SK-N-SH (cell line): ENCODE measurements around the gene DTNBP1. TPM values are rescaled to one million over a fixed set of nuclear protein-coding genes. Genes with fewer than 3 reads are reported as not detected.
A peak's percentile ranks its signal among the peaks of the same experiment; 100 is the strongest.

ENCODE experiments used
- CTCF ChIA-PET: fragments of 300-600, 350-600 bp; formaldehyde crosslinking; extraction: SDS; loops from one replicate; lab custom pipeline; 2021; lab: Yijun Ruan, JAX
- POLR2A ChIA-PET: fragments of 350-600 bp; sonication (Branson Sonifier 250); formaldehyde crosslinking; extraction: SDS; loops from one replicate; lab custom pipeline; 2020; ENCODE audit warnings: antibody characterized with exemption, inconsistent platforms; lab: Yijun Ruan, JAX
- DNase-seq: peaks from one replicate; pipeline ENCODE4 v3.0.0; 2012
- H2AFZ ChIP-seq: fragments of 200-600 bp; sonication (generic); 2 replicates; pipeline ENCODE4 v1.8.1; 2016; ENCODE audit warnings: antibody characterized with exemption, mild to moderate bottlenecking, low read depth
- H3F3A ChIP-seq: fragments of 200-600 bp; sonication (generic); replicated peaks from 2 replicates; pipeline ENCODE3; 2016; ENCODE audit warnings: antibody characterized with exemption, mild to moderate bottlenecking; ENCODE audit not compliant: insufficient read depth
- H3K27ac ChIP-seq, 2 experiments: fragments of 200-500 bp in 1 of 2; fragments of 200-600 bp in 1 of 2; sonication (Bioruptor generic) in 1 of 2; sonication (generic), shearing (Covaris generic) in 1 of 2; 2 replicates each; pipeline versions ENCODE4 v1.5.1 to v1.6.1; 2014 to 2016; ENCODE audit warnings: low read depth in 2 of 2, inconsistent platforms in 1 of 2, low read length in 1 of 2, mild to moderate bottlenecking in 1 of 2, mixed read lengths in 1 of 2
- H3K27me3 ChIP-seq: fragments of 200-600 bp; sonication (generic), shearing (Covaris generic); 2 replicates; pipeline ENCODE4 v1.6.1; 2016; ENCODE audit warnings: mixed run types; ENCODE audit not compliant: insufficient read depth
- H3K36me3 ChIP-seq, 2 experiments: fragments of 200-500 bp in 1 of 2; fragments of 200-600 bp in 1 of 2; sonication (Bioruptor generic) in 1 of 2; sonication (generic) in 1 of 2; replicated peaks in 1 of 2; 2 replicates each; pipeline versions ENCODE3 to v1.5.1; 2014 to 2016; ENCODE audit warnings: low read length in 1 of 2, mild to moderate bottlenecking in 1 of 2; ENCODE audit not compliant: insufficient read depth in 2 of 2, control insufficient read depth in 1 of 2
- H3K4me1 ChIP-seq, 2 experiments: fragments of 200-500 bp in 1 of 2; fragments of 200-600 bp in 1 of 2; sonication (Bioruptor generic) in 1 of 2; sonication (generic), shearing (Covaris generic) in 1 of 2; 2 replicates each; pipeline versions ENCODE4 v1.5.1 to v1.6.1; 2014 to 2016; ENCODE audit warnings: low read depth in 1 of 2, low read length in 1 of 2, mixed run types in 1 of 2; ENCODE audit not compliant: insufficient read depth in 2 of 2, control insufficient read depth in 1 of 2
- H3K4me2 ChIP-seq: fragments of 200-600 bp; sonication (generic), shearing (Covaris generic); 2 replicates; pipeline ENCODE4 v1.6.1; 2017; ENCODE audit warnings: mixed run types
- H3K4me3 ChIP-seq, 2 experiments: fragments of 200-500 bp in 1 of 2; fragments of 200-600 bp in 1 of 2; sonication (Bioruptor generic) in 1 of 2; sonication (generic), shearing (Covaris generic) in 1 of 2; 2 replicates each; pipeline versions ENCODE4 v1.5.1 to v1.8.1; 2014 to 2016; ENCODE audit warnings: low read depth in 2 of 2, inconsistent platforms in 1 of 2, low read length in 1 of 2, mild to moderate bottlenecking in 1 of 2, mixed read lengths in 1 of 2, moderate library complexity in 1 of 2
- H3K79me2 ChIP-seq: fragments of 200-600 bp; sonication (generic); 2 replicates; pipeline ENCODE4 v1.8.1; 2017; ENCODE audit warnings: mild to moderate bottlenecking; ENCODE audit not compliant: insufficient read depth
- H3K9ac ChIP-seq: fragments of 200-600 bp; sonication (generic); 2 replicates; pipeline ENCODE4 v1.6.1; 2017; ENCODE audit warnings: mixed run types
- H3K9me2 ChIP-seq: fragments of 200-600 bp; sonication (generic); 2 replicates; pipeline ENCODE4 v1.6.1; 2017; ENCODE audit warnings: mixed run types
- H3K9me3 ChIP-seq: fragments of 200-600 bp; sonication (generic); 2 replicates; pipeline ENCODE4 v1.6.1; 2017; ENCODE audit warnings: mixed run types, mild to moderate bottlenecking, moderate library complexity
- H4K20me1 ChIP-seq: fragments of 200-600 bp; sonication (generic); 2 replicates; pipeline ENCODE4 v1.6.1; 2017; ENCODE audit warnings: mild to moderate bottlenecking, mixed run types; ENCODE audit not compliant: insufficient read depth
- CHD2 ChIP-seq: fragments of 150-350 bp; IDR thresholded peaks from 2 replicates; pipeline ENCODE4 v1.6.1; 2018; ENCODE audit warnings: low read length; ENCODE audit not compliant: partially characterized antibody
- FOSL2 ChIP-seq: IDR thresholded peaks from 2 replicates; pipeline ENCODE4 v1.4.0; 2012; ENCODE audit warnings: low read depth, mild to moderate bottlenecking, moderate library complexity, borderline replicate concordance
- FOXJ3 ChIP-seq: sonication (generic); formaldehyde crosslinking; IDR thresholded peaks from 2 replicates; pipeline ENCODE4 v1.5.1; 2020; ENCODE audit warnings: mild to moderate bottlenecking, missing genetic modification reagents
- GABPA ChIP-seq: IDR thresholded peaks from 2 replicates; pipeline ENCODE4 v1.4.0; 2012; ENCODE audit warnings: low read depth, mild to moderate bottlenecking
- GATA2 ChIP-seq: sonication (generic); formaldehyde crosslinking; IDR thresholded peaks from 2 replicates; pipeline ENCODE4 v1.5.0; 2020; ENCODE audit warnings: mild to moderate bottlenecking, missing genetic modification reagents
- IRF3 ChIP-seq: fragments of 150-350 bp; IDR thresholded peaks from 2 replicates; pipeline ENCODE4 v1.6.1; 2016; ENCODE audit warnings: mild to moderate bottlenecking, low read depth, low read length
- MAX ChIP-seq: IDR thresholded peaks from 2 replicates; pipeline ENCODE4 v1.4.0; 2012; ENCODE audit warnings: low read depth
- MEF2A ChIP-seq: IDR thresholded peaks from 2 replicates; pipeline ENCODE4 v1.4.0; 2012; ENCODE audit warnings: low read depth, borderline replicate concordance
- MXI1 ChIP-seq: IDR thresholded peaks from 2 replicates; pipeline ENCODE4 v1.6.1; 2012; ENCODE audit warnings: mild to moderate bottlenecking, low read depth, low read length, improper control_type of control experiment
- PBX3 ChIP-seq: IDR thresholded peaks from 2 replicates; pipeline ENCODE4; 2012
- POLR2AphosphoS5 ChIP-seq: IDR thresholded peaks from 2 replicates; pipeline ENCODE4 v1.6.1; 2012; ENCODE audit warnings: low read depth, low read length
- RAD21 ChIP-seq: IDR thresholded peaks from 2 replicates; pipeline ENCODE4 v1.6.1; 2012; ENCODE audit warnings: mild to moderate bottlenecking, low read length
- RXRA ChIP-seq: IDR thresholded peaks from 2 replicates; pipeline ENCODE4 v1.4.0; 2012; ENCODE audit warnings: low read depth, mild to moderate bottlenecking, borderline replicate concordance
- SMC3 ChIP-seq: IDR thresholded peaks from 2 replicates; pipeline ENCODE4 v1.6.1; 2012; ENCODE audit warnings: low read depth, low read length, improper control_type of control experiment
- TAF1 ChIP-seq: IDR thresholded peaks from 2 replicates; pipeline ENCODE4 v1.6.1; 2012; ENCODE audit warnings: low read depth, mild to moderate bottlenecking, low read length, moderate library complexity, borderline replicate concordance
- TCF12 ChIP-seq: IDR thresholded peaks from 2 replicates; pipeline ENCODE4 v1.4.0; 2012
- USF1 ChIP-seq: IDR thresholded peaks from 2 replicates; pipeline ENCODE4 v1.4.0; 2012; ENCODE audit warnings: low read depth, borderline replicate concordance
- ZBTB33 ChIP-seq: IDR thresholded peaks from 2 replicates; pipeline ENCODE4 v1.4.0; 2012; ENCODE audit warnings: low read depth, borderline replicate concordance
- WGBS: methylation state at CpG from one replicate; pipeline ENCODE4 v1.1.6; 2017; ENCODE audit warnings: low lambda C conversion rate; 5-methylcytosine and 5-hydroxymethylcytosine counted together
- polyA plus RNA-seq, 3 experiments: library from polyadenylated mRNA; depleted of rRNA; stranded (reverse); fragments of >200 nt; gene quantifications; 2 replicates each; pipeline ENCODE4 v1.2.3, GENCODE V29; 2012
- TF ChIP-seq, protein P1 (sequence below): fragments of 200-600 bp; sonication (generic); IDR thresholded peaks from 2 replicates; pipeline ENCODE4 v1.6.1; 2017; ENCODE audit warnings: antibody characterized with exemption, mild to moderate bottlenecking, moderate library complexity

Gene DTNBP1
- polyA plus RNA-seq, 1 of the 3 experiments (the other 2 are of a cell fraction): 19.7 TPM

DNA sequence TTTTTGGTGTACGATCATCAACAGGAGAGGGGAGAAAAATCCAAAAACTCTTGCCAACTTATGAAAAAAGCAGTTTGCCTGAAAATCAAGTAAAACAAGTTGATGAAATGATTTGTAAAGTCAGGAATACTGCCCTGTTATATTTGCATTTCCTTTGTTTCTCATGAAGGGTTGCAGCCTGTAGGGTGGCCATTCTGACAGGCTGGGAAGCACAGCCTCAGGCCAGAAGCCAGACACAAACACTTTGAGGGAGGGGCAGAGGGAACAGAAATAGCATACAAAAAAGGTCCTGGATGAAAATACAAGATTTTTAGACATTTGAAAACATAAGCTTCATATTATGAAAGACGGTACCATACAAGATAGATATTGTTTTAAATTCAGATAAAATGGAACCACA lies 109.8 kb downstream of the DTNBP1 start:
- H2AFZ ChIP-seq: no peak overlapping the region
- no peak overlapping the region for H3K9ac ChIP-seq
- TF ChIP-seq ZBTB33 (no peak), TAF1 (no peak), MAX (no peak), MEF2A (no peak), RXRA (no peak), FOSL2 (no peak), RAD21 (no peak), TCF12 (no peak), MXI1 (no peak), GABPA (no peak), IRF3 (no peak)
- H3K27me3 ChIP-seq: no peaks in the 10 kb centered on the region
- no peaks in the 10 kb centered on the region for H3K9me2 ChIP-seq
- no peak for DNase-seq
- H3K79me2 ChIP-seq: no peaks in the 10 kb centered on the region
- H3F3A ChIP-seq: no peaks in the 10 kb centered on the region
- no peak overlapping the region for H3K4me3 ChIP-seq
- H3K9me3 ChIP-seq: no peaks in the 10 kb centered on the region
- H3K4me1 ChIP-seq: peaks cover 0 to 17% of the 10 kb centered on the region in 2 experiments; a peak in 2 of 4 replicates
- H4K20me1 ChIP-seq: no peaks in the 10 kb centered on the region
- no peak overlapping the region for H3K4me2 ChIP-seq
- ChIA-PET POLR2A (no interaction called here), CTCF (no interaction called here)
- WGBS: 98% methylated on average over 2 of the region's 2 CpGs
- H3K27ac ChIP-seq: no peak overlapping the region
- H3K36me3 ChIP-seq: no peaks in the 10 kb centered on the region

GRCh38 chr6:15551798-15552197 lies 111.0 kb downstream of the DTNBP1 start:
- no peak overlapping the region for H3K4me3 ChIP-seq
- no peaks in the 10 kb centered on the region for H4K20me1 ChIP-seq
- H3K27me3 ChIP-seq: no peaks in the 10 kb centered on the region
- ChIA-PET POLR2A (no interaction called here), CTCF (no interaction called here)
- H3K79me2 ChIP-seq: no peaks in the 10 kb centered on the region
- H3K27ac ChIP-seq: peak overlapping the region in 1 of 2 experiments; percentile 65; a peak in 2 of 4 replicates
- no peaks in the 10 kb centered on the region for H3K36me3 ChIP-seq
- H3K9me3 ChIP-seq: no peaks in the 10 kb centered on the region
- no peaks in the 10 kb centered on the region for H3F3A ChIP-seq
- peaks cover 0 to 19% of the 10 kb centered on the region in 2 experiments; a peak in 3 of 4 replicates for H3K4me1 ChIP-seq
- DNase-seq: peak; percentile 52
- H3K9ac ChIP-seq: no peak overlapping the region
- H3K9me2 ChIP-seq: no peaks in the 10 kb centered on the region
- 83% methylated on average over 6 of the region's 6 CpGs for WGBS
- no peak overlapping the region for H2AFZ ChIP-seq
- no peak overlapping the region for H3K4me2 ChIP-seq
- TF ChIP-seq CHD2 (peak; percentile 15), FOSL2 (no peak), MEF2A (no peak), SMC3 (no peak), ZBTB33 (no peak), POLR2AphosphoS5 (no peak), PBX3 (no peak), GATA2 (CRISPR knock-in tag) (peak; percentile 95), FOXJ3 (CRISPR knock-in tag) (0 out of 2 replicates have a peak, but pooled peaks have one; percentile 75), RXRA (no peak), USF1 (no peak)
- TF ChIP-seq, protein P1, sequence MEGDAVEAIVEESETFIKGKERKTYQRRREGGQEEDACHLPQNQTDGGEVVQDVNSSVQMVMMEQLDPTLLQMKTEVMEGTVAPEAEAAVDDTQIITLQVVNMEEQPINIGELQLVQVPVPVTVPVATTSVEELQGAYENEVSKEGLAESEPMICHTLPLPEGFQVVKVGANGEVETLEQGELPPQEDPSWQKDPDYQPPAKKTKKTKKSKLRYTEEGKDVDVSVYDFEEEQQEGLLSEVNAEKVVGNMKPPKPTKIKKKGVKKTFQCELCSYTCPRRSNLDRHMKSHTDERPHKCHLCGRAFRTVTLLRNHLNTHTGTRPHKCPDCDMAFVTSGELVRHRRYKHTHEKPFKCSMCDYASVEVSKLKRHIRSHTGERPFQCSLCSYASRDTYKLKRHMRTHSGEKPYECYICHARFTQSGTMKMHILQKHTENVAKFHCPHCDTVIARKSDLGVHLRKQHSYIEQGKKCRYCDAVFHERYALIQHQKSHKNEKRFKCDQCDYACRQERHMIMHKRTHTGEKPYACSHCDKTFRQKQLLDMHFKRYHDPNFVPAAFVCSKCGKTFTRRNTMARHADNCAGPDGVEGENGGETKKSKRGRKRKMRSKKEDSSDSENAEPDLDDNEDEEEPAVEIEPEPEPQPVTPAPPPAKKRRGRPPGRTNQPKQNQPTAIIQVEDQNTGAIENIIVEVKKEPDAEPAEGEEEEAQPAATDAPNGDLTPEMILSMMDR: no peak
